ENCODE results near the gene CAMTA1. TPM values are rescaled to one million over a fixed set of nuclear protein-coding genes. Genes with fewer than 3 reads are reported as not detected.
"Not testable (repeated sequence)": the region's sequence is repeated elsewhere in the genome, so short reads cannot be mapped to it uniquely, and the experiment has no call there.

Gene CAMTA1
- total RNA-seq, 1 experiment from 2014 or later = 102 TPM

DNA sequence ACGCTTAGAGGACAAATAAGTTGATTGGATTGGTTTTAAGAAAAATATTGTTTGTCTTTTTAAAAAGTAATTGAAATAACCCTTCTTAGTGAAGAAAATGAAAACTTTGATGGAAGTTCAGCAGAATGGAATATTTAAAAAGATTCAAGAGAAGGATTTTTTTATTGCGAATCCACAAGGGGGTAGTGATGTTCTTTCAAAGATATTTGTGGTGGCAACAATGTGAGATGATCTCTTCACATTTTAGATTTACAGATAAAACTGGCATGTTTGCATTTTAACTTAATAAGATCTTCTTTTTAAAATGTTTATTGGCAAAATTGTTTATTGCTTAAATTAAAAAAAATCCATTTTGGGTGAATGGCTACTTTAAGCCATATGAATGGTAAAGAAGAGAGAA is 8.9 kb downstream of the CAMTA1 start:
- DNase-seq = no peak
- Histone ChIP-seq H3K36me3 (replicated peaks; ENCODE audit: control insufficient read depth, insufficient read depth, low read length) (no peaks in the 10 kb centered on the region; the same call in none of the 2 replicates), H3K27me3 (ENCODE audit: control insufficient read depth, insufficient read depth, low read length) (no peaks in the 10 kb centered on the region), H3K4me3 (ENCODE audit: insufficient read depth, low read depth, low read length) (no peak overlapping the region)

DNA sequence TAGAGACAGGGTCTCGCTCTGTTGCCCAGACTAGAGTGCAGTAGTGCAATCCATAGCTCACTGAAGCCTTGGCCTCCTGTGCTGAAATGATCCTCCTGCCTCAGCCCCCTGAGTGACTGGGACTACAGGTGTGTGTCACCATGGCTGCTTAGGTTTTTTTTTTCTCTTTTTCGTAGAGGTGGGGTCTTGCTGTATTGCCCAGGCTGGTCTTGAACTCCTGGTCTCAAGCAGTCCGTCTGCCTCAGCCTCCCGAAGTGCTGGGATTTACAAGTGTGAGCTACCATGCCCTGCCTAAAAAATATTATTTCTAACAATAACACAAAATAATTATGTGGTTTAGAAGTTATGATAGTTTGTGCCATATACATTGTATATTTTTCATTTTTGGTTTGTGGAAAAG is 9.9 kb downstream of the CAMTA1 start:
- Histone ChIP-seq H3K4me3 (ENCODE audit: insufficient read depth, low read depth, low read length) (no peak overlapping the region), H3K27me3 (ENCODE audit: control insufficient read depth, insufficient read depth, low read length) (no peaks in the 10 kb centered on the region), H3K36me3 (replicated peaks; ENCODE audit: control insufficient read depth, insufficient read depth, low read length) (no peaks in the 10 kb centered on the region; the same call in none of the 2 replicates)
- DNase-seq = no peak

DNA sequence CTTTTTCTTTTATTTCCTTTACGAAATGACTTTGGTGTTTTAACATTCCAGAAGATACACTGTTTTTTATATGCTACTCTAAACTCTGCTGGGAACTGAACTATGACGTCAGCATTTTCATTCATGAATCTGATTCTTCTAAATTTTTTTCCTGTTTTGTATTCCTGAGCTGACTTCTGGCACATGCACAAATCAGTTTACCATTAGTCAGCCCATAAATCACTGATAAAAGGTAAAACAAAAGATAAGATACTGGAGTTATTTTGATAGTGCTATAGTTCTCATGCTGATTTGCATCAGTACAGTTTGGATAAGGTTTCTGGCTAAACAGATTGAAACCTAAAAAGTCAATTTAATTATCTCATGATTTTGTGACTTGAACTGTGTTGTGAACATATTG is 10.4 kb downstream of the CAMTA1 start:
- no peak overlapping the region for H3K4me3 ChIP-seq (ENCODE audit: insufficient read depth, low read depth, low read length)
- no peaks in the 10 kb centered on the region; the same call in none of the 2 replicates for H3K36me3 ChIP-seq (replicated peaks; ENCODE audit: control insufficient read depth, insufficient read depth, low read length)
- no peak for DNase-seq
- no peaks in the 10 kb centered on the region for H3K27me3 ChIP-seq (ENCODE audit: control insufficient read depth, insufficient read depth, low read length)

DNA sequence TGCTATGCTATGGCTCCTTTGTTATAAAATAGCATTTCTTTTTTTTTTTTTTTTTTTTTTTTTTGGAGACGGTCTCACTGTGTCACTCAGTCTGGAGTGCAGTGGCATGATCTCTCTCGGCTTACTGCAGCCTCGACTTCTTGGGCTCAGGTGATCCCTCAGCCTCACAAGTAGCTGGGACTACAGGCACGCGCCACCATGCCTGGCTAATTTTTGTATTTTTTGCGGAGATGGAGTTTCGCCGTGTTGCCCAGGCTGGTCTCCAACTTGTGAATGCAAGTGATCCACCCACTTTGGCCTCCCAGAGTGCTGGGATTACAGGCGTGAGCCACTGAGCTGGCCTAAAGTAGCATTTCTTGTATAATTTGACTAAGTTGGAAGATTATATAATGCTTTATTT is 10.8 kb downstream of the CAMTA1 start:
- Histone ChIP-seq H3K36me3 (replicated peaks; ENCODE audit: control insufficient read depth, insufficient read depth, low read length) (no peaks in the 10 kb centered on the region; the same call in none of the 2 replicates), H3K4me3 (ENCODE audit: insufficient read depth, low read depth, low read length) (no peak overlapping the region), H3K27me3 (ENCODE audit: control insufficient read depth, insufficient read depth, low read length) (no peaks in the 10 kb centered on the region)
- no peak for DNase-seq

DNA sequence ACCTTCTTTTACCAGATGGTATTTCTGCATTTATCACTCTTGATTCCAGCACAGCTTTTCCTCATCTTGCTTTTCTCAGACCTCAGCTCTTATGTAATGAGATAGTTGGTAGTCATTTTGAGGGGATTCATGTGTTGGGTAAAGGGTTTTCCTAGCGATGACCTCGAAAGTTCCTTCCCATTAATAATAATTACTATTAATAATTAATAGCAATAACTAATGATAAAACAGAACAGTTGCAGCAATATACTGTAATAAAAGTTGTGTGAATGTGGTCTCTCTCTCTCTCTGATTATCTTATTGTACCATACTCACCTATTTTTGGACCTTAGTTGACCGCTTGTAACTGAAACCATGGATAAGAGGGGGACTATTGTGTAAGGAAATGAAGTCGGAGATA is 14.2 kb downstream of the CAMTA1 start:
- Histone ChIP-seq H3K36me3 (replicated peaks; ENCODE audit: control insufficient read depth, insufficient read depth, low read length) (no peaks in the 10 kb centered on the region; the same call in 1 of the 2 replicates), H3K4me3 (ENCODE audit: insufficient read depth, low read depth, low read length) (no peak overlapping the region), H3K27me3 (ENCODE audit: control insufficient read depth, insufficient read depth, low read length) (no peaks in the 10 kb centered on the region)
- no peak for DNase-seq

DNA sequence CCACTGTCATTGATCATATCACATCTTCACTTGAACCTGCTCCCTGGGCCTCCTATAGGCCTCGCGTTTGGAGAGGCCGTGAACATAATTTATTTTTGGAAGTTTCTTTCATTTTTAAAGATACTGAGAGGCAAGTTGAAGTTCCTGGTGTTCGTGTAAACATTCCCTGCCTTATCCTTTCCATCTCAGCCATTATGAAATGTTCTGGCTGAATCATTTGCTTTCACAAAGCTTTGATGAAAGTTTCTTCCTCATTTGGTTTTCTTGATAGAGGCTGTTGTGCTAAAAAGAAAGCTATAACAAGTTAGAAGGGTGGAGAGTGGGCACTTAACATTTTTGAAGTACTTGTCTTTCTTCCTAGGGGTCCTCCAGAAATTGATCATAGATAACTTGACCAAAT is 15.5 kb downstream of the CAMTA1 start:
- Histone ChIP-seq H3K36me3 (replicated peaks; ENCODE audit: control insufficient read depth, insufficient read depth, low read length) (no peaks in the 10 kb centered on the region), H3K4me3 (ENCODE audit: insufficient read depth, low read depth, low read length) (no peak overlapping the region), H3K27me3 (ENCODE audit: control insufficient read depth, insufficient read depth, low read length) (no peaks in the 10 kb centered on the region)
- no peak for DNase-seq

DNA sequence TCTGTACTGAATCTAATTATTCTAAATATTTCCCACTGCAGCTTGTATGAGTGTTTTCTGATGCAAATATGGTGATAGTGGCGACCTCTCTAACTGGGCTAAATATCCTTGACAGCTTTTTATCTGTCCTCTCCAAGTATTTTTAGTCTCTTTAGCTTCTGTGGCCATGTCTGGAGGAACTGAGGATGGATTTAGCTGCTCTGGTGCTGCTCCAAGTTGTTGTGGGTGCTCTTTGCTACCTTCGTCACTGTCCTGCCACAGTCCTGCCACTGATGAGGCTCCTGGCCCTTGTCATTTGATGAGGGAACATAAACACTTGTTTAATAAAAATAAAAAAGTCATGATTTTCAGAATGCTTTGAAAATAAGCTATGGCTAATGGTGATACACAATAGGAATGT is 15.9 kb downstream of the CAMTA1 start:
- DNase-seq = no peak
- Histone ChIP-seq H3K36me3 (replicated peaks; ENCODE audit: control insufficient read depth, insufficient read depth, low read length) (no peaks in the 10 kb centered on the region), H3K27me3 (ENCODE audit: control insufficient read depth, insufficient read depth, low read length) (no peaks in the 10 kb centered on the region), H3K4me3 (ENCODE audit: insufficient read depth, low read depth, low read length) (no peak overlapping the region)

DNA sequence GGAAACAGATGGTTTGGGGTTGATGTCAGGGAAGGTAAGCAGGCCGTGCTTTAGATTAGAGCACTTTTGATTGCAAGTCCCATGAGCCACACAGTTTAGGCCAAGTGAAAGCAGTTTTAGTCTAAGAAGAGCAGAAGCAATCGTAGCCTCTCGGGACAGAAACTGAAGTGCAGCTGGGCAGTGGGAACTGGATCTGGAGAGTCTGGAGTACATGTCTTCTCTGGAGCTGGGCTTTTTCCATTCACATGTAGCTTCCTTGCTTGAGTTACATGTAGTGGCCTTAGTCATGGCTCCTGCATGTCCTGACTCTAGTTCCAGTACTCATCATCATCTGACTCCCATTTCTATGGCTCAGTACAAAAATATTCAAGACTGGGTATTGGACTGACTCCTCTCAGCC is 16.7 kb downstream of the CAMTA1 start:
- DNase-seq = no peak
- H3K4me3 ChIP-seq (ENCODE audit: insufficient read depth, low read depth, low read length) = no peak overlapping the region
- H3K36me3 ChIP-seq (replicated peaks; ENCODE audit: control insufficient read depth, insufficient read depth, low read length) = no peaks in the 10 kb centered on the region
- no peaks in the 10 kb centered on the region for H3K27me3 ChIP-seq (ENCODE audit: control insufficient read depth, insufficient read depth, low read length)

DNA sequence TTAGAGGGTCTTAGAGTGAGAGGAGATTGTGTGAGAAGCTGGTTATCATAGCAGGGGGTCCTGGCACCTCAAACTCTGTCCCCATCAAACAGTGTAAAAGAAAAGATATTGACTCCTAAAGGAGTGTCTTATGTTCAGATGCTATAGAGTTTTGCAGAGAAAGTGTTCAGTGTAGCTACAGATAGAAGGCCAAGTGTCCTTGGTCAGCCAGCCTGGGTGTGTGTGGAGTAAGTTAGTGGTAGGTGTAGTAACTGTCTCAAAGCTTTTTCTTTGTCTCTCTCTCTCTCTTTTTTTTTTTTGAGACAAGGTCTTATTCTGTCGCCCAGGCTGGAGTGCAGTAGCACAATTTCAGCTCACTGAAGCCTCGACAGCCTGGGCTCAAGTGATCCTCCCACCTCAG is 17.2 kb downstream of the CAMTA1 start:
- Histone ChIP-seq H3K4me3 (ENCODE audit: insufficient read depth, low read depth, low read length) (no peak overlapping the region), H3K36me3 (replicated peaks; ENCODE audit: control insufficient read depth, insufficient read depth, low read length) (no peaks in the 10 kb centered on the region), H3K27me3 (ENCODE audit: control insufficient read depth, insufficient read depth, low read length) (no peaks in the 10 kb centered on the region)
- DNase-seq = no peak

DNA sequence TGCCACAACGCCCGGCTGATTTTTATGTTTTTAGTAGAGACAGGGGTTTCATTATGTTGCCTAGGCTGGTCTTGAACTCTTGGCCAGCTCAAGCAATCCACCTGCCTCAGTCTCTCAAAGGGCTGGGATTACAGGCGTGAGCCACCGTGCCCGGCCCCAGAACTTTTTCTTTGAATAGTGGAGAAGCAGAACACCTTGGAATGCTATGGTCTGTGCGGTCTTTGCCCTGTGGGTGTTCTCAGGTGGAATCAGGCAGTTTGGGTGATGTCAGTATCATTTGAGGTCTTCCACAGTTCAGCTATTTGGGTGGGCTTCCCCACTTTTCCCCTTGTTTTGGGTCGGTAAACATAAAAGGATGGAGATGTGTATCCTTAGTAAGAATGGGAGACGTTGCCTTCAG is 17.6 kb downstream of the CAMTA1 start:
- Histone ChIP-seq H3K36me3 (replicated peaks; ENCODE audit: control insufficient read depth, insufficient read depth, low read length) (no peaks in the 10 kb centered on the region), H3K27me3 (ENCODE audit: control insufficient read depth, insufficient read depth, low read length) (no peaks in the 10 kb centered on the region), H3K4me3 (ENCODE audit: insufficient read depth, low read depth, low read length) (no peak overlapping the region)
- no peak for DNase-seq

DNA sequence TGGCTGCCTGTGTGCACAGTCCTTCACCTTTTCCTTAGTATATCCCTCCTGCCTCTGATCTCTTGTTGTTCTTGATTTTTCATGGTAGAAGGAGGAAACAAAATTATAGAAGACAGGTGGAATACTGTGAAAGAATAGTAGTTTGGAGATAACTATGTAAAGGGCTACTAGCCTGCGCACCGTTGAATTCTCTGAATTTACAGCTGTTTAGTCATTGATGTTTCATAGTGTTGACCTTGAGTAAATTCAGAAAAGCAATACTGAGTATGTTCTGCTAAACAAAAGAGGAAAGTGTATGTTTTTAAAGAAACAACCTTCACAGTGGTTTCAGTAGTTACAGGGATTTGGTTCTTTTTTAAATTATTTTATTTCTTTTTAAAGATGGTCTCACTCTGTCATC is 18.1 kb downstream of the CAMTA1 start:
- no peak for DNase-seq
- Histone ChIP-seq H3K27me3 (ENCODE audit: control insufficient read depth, insufficient read depth, low read length) (no peaks in the 10 kb centered on the region), H3K4me3 (ENCODE audit: insufficient read depth, low read depth, low read length) (no peak overlapping the region), H3K36me3 (replicated peaks; ENCODE audit: control insufficient read depth, insufficient read depth, low read length) (no peaks in the 10 kb centered on the region)

DNA sequence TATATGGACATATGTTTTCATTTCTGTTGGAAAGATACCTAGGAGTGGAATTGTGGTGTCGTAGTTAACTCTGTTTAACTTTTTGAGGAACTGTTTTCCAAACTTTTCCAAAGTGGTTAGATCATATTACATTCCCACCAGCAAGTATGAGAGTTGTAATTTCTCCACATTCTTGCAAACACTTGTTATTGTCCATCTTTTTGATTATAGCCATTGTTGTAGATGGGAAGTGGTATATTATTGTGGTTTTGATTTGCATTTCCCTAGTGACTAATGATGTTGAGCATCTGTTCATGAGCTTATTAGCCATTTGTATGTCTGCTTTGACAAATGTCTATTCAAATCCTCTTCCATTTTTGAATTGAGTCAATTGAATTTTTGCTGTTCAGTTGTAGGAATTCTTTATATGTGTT is 19.8 kb downstream of the CAMTA1 start:
- no peak for DNase-seq
- no peak overlapping the region for H3K4me3 ChIP-seq (ENCODE audit: insufficient read depth, low read depth, low read length)
- no peaks in the 10 kb centered on the region for H3K27me3 ChIP-seq (ENCODE audit: control insufficient read depth, insufficient read depth, low read length)
- no peaks in the 10 kb centered on the region for H3K36me3 ChIP-seq (replicated peaks; ENCODE audit: control insufficient read depth, insufficient read depth, low read length)

DNA sequence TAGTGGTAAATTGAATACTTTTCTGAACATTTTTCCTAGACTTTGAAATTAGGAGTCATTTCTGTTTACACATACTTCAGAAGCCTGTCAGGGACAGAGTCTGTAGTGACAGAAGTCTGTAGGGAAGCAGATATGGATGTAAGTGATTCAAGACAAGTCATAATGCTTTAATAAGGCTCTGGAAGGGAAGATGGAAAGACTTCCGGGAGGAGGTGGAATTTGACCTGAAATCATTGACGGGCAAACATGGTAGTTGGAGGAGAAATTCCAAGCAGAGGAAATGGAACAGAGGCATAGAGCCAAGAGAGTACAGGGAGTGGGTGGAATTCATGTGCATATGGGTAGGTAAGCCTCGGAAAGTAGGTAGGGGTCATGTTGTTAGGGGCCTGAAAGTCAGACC is 22.5 kb downstream of the CAMTA1 start:
- no peak for DNase-seq
- no peak overlapping the region for H3K4me3 ChIP-seq (ENCODE audit: insufficient read depth, low read depth, low read length)
- no peaks in the 10 kb centered on the region for H3K36me3 ChIP-seq (replicated peaks; ENCODE audit: control insufficient read depth, insufficient read depth, low read length)
- H3K27me3 ChIP-seq (ENCODE audit: control insufficient read depth, insufficient read depth, low read length) = no peaks in the 10 kb centered on the region

DNA sequence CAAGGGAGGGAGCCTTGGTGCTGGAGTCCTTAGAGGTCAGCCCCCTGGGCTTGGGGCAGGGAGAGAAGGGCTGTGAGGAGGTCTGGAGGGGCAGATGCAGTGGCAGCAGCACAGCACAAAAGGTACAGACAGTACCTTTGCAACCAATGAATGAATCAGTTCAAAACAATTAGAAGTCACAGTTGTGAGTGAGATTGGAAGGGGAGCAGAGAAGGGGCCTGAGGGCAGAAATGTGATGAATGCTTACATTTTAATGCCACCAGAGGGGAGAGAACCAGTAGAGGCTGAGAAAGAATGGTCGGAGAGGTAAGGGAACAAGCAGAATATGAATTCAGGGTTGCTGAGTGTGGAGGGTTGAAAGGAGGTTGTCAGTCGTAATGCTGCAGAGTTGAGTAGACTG is 24.2 kb downstream of the CAMTA1 start:
- no peak for DNase-seq
- Histone ChIP-seq H3K36me3 (replicated peaks; ENCODE audit: control insufficient read depth, insufficient read depth, low read length) (no peaks in the 10 kb centered on the region), H3K27me3 (ENCODE audit: control insufficient read depth, insufficient read depth, low read length) (no peaks in the 10 kb centered on the region), H3K4me3 (ENCODE audit: insufficient read depth, low read depth, low read length) (no peak overlapping the region)

DNA sequence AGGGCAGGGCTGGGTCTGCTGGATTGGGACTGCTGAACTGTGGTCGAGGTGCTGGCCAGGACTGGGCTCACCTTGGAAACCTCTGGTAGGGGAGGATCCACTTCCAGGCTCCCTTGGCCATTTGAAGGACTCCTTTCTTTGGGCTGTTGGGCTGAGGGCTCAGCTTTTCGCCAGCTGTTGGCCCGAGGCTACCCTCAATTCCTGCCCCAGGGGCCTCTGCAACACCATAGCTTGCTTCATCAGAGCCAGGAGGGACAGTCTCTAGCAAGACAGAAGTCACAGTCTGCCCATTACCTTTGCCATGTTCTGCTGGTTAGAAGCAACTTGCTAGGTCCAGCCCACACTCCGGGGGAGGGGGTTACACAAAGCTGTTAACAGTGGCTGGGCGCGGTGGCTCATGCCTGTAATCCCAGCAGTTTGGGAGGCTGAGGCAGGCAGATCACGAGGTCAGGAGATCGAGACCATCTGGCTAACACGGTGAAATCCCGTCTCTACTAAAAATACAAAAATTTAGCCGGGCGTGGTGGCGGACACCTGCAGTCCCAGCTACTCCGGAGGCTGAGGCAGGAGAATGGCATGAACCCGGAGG is 25.0 kb downstream of the CAMTA1 start:
- not testable (repeated sequence) for DNase-seq; H3K4me3 ChIP-seq (ENCODE audit: insufficient read depth, low read depth, low read length); H3K27me3 ChIP-seq (ENCODE audit: control insufficient read depth, insufficient read depth, low read length); H3K36me3 ChIP-seq (replicated peaks; ENCODE audit: control insufficient read depth, insufficient read depth, low read length)

DNA sequence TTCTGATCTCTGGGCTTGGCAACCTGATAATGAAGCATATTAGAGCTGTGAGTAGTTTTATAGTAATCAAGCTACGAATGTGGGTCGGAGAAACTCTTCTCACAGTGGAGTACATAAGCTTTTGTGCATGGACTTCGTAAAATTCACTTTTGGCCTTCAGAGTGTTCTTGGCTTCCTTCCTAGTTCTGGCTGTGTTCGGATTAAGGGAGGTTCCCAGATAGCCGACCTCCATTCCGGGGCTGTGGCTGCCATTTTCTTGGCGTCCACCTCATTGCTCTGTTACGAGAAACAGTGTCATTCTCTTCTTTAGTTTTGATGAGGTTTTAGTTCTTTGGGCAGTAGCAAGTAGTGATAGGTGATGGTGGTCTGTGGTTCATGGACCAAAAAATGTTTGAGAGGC is 26.3 kb downstream of the CAMTA1 start:
- no peak for DNase-seq
- no peaks in the 10 kb centered on the region for H3K36me3 ChIP-seq (replicated peaks; ENCODE audit: control insufficient read depth, insufficient read depth, low read length)
- H3K27me3 ChIP-seq (ENCODE audit: control insufficient read depth, insufficient read depth, low read length) = no peaks in the 10 kb centered on the region
- H3K4me3 ChIP-seq (ENCODE audit: insufficient read depth, low read depth, low read length) = no peak overlapping the region
